HG03039 (cell line): ENCODE data around the gene GGA1.

ENCODE experiments used
- ATAC-seq: cut with Tn5 transposase; IDR thresholded peaks from one replicate; pipeline ENCODE4 v1.9.1; 2021; ENCODE audit warnings: mild to moderate bottlenecking, moderate library complexity; ENCODE audit not compliant: unreplicated experiment

GGA1 gene, protein sequence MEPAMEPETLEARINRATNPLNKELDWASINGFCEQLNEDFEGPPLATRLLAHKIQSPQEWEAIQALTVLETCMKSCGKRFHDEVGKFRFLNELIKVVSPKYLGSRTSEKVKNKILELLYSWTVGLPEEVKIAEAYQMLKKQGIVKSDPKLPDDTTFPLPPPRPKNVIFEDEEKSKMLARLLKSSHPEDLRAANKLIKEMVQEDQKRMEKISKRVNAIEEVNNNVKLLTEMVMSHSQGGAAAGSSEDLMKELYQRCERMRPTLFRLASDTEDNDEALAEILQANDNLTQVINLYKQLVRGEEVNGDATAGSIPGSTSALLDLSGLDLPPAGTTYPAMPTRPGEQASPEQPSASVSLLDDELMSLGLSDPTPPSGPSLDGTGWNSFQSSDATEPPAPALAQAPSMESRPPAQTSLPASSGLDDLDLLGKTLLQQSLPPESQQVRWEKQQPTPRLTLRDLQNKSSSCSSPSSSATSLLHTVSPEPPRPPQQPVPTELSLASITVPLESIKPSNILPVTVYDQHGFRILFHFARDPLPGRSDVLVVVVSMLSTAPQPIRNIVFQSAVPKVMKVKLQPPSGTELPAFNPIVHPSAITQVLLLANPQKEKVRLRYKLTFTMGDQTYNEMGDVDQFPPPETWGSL

DNA sequence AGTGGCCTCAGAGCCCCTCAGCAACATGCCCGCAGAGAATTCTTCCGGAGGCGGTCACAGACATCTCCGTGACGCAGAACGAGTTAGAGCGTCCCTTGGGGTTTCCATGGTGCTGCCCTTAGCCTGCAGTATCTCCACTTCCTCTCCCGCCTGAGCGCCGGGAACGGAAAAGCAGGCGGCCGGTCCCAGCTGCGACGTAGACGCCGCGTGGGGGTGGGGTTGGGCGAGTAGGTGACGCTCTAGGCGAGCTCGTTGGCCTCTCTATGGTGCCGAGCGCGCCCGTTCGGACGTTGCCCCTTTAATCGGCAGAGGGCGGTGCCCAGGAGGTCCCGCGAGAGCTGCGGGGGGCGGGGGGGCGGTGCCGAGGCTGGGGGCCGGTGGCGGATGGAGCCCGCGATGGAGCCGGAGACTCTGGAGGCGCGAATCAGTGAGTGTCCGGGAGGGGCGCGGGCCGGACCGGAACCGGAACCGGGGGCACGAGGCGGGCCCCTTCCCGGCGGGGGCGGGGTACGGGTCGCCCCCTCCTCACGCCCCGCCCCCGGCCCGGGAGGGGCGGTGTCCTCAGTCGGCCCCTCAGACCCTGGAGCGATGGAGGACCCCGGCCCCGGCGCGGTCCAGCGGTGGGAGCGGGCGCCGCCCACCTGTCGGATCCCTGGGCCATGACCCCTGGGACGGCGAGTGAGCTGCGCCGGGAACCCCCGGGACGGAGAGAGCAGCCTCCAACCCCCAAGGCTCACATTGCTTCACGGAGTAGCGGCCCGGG lies at the start of gene GGA1:
TSS of gene GGA1 (plus strand) at position 358 of the 763 bp plus-strand sequence. CDS start at position 385, 27 bp downstream.
- peak; percentile 80 for ATAC-seq

DNA sequence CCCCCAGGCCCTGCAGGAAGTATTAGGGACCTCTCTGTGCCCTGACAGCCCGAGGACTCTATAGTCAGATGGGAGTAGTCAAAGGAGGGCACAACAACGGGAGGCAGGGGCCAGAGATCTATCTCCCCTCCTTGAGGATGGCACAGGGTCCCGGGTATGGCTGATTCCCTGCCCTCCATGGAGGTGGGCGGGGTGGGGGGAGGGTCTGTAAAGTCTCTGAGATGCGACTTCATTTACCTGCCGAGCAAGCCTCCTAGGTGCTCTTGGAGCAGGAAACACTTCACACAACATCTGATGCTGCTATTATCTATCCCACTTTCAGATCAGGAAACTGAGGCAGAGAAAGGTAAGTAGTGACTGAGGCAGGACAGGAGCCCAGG lies 49.1 kb upstream of the GGA1 start:
- no peak for ATAC-seq

- ATAC-seq = no peak
These were observed 48.6 kb upstream of the GGA1 start, which contains the start of gene CDC42EP1 for GRCh38 chr22:37559901-37560607. CDC42EP1 (plus strand) TSS chr22:37560480; CDS start chr22:37566350, 5,870 bp downstream.

DNA sequence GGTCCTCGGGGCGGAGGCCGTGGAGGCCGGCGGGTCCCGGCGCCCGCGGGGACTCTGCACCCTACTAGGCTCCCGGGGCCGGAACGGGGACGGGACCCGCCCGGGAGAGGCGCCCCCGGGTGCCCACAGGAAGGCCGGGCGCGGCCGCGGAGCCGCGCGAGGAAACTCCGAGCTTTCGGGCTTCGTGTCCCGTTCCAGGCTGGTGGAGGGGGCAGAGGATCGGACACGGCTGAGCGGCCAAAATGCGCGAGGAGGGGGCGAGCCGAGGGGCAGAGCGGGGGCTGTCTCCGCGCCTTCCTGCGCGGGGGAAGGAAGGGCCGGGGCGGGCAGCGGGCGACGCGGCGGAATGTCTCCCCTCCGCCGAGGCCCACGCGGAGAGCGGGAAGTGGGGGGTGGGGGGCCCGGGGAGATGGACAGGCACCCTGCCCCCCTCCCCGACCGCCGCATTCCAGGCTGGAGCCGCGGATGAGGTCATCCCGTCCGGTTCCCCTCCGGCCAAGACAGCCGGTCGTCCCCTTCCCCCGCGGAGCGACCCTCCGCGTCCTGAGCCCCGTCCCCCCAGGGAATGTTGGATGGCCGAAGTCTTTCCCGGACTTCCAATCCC lies 47.9 kb upstream of the GGA1 start:
- no peak for ATAC-seq

DNA sequence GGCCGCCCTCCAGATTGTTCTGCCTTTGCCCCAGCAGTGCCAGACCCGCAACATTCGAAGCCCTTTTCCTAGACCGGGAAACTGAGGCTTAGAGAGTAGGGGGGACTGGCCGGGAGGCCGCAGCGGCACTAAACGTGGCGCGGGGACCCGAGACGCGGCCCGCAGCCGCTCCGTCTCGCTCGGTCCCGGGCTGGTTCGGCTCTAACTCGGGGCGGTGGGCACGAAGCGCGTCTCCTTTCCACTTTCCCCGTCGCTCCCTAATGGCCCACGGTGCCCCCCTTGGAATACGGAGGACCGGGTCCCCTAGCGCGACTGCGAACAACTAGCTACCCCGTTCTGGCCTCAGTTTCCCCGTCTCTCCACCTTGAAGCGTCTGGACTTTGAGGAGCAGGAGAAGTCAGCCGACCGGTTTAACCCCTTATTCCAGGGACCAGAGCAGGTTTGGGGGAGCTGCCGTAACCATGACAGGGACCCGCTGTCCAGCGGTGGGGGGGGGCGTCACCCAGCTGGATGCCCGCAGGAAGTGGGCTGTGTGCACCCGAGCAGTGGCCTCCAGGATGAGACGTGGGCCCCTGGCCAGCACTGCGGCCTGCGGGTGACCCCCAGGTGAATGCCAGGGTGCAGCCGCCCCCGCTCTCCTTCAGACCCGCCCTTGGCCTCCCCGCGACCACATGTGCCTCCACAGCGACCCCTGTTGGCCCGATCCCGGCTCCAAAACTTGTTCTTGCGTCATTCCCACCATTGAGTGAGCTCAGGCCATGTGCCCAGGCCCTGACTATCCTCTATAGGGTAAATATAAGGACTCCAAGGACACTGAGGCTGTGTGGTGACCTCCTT lies 47.2 kb upstream of the GGA1 start:
- ATAC-seq = no peak

DNA sequence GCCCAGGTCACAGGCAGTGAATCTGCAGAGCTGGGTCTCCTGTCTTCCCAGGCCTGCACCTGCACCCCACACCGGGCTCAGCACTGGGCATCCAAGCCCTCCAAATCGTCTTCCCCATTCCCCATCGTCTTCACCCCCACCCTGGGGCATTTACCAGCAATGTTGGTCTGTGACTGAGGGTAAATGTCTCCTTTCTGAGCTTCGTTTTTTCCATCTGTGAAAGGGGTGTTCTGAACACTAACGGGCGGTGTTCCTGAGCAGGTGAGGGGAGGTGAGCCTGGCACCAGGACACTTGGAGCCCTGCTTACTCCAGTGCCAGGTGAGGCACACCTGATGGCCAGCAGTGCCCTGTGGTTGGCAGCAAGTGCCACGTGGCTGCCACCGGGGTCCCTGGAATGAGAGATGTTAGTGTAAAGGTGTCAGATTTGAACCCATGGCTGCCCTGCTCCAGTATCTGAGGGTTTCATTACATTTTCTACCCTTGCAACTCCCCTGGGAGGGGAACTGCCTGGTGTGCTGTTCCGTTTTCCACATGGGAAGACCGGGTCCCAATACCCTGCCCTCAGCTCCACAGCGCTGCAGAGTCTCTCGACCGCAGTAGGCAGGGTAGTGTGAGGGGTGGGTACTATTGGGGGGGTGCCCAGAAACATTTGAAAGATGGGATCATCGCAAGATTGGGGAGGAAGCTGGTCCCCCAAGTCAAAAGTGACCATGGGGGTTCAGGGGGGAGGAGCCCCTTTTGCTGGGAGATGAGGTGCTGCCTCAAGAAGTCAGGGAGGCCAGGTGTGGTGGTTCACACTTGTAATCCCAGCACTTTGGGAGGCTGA lies 46.4 kb upstream of the GGA1 start:
- no peak for ATAC-seq

DNA sequence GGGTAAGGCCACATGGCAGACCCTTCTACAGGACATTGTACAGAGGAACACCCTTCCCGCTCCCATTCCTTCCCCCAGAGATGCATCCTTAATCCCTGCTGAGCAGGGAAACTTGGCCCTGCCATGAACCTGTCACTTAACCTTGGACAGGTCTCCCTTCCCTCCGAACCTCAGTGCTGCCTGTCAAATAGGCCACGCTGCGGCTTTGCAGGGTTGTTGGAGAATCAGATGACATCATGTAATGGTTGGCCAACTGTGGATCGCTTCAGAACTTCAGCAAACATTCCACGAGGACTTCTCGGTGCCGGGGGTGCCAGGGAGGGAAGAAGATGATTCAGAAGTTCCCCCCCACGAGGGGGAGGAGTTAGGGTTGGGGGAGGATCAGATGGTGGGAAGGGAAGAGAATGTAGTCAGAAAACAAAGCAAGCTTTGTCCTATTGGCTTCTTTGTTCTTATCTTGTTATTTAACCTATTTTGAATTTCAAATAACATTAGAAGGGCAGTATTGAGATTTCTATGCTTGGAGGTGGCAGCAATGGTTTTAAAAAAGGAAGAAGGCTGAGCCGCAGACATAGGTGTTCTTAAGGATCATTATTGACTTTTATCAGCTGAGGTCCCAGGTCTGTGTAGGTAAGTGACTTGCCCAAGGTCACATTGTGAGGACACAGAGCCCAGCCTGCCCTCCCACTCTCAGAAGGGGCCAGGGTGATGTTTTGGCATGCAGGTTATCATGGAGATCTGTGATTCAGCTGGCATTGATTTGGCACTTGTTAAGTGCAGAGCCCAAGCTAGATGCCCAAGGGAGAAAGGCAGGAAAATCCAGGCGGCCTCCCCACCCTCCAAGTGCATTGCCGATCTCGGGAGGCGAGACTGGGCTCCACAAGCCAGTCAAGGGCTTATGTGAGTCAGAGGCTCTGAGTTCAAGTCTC lies 45.2 kb upstream of the GGA1 start:
- ATAC-seq = no peak

- no peak for ATAC-seq
These were observed 44.4 kb upstream of the GGA1 start for GRCh38 chr22:37564111-37564711.

DNA sequence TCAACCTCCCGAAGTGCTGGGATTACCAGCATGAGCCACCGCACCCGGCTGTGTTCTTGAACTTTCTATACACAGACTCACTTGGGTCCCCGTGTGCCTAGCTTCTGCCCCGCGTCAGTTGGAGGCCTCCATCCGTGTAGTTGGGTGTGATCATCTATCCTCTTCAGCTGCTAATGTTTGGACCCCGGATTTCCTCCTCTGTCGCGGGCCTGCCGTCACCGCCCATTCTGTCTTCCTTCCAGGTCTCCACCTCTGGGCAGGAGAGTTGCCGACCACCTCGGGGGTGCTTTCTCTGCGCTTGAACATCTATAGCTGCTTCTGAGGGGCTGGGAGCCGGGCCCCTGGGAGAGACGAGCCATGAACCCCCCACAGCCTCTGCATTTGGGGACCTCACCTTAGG lies 42.8 kb upstream of the GGA1 start:
- ATAC-seq = no peak

DNA sequence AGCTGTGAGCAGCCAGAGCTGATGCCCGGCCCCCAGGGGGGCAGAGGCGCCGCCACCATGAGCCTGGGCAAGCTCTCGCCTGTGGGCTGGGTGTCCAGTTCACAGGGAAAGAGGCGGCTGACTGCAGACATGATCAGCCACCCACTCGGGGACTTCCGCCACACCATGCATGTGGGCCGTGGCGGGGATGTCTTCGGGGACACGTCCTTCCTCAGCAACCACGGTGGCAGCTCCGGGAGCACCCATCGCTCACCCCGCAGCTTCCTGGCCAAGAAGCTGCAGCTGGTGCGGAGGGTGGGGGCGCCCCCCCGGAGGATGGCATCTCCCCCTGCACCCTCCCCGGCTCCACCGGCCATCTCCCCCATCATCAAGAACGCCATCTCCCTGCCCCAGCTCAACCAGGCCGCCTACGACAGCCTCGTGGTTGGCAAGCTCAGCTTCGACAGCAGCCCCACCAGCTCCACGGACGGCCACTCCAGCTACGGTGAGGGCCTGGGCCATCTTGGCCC lies 42.3 kb upstream of the GGA1 start:
- no peak for ATAC-seq

DNA sequence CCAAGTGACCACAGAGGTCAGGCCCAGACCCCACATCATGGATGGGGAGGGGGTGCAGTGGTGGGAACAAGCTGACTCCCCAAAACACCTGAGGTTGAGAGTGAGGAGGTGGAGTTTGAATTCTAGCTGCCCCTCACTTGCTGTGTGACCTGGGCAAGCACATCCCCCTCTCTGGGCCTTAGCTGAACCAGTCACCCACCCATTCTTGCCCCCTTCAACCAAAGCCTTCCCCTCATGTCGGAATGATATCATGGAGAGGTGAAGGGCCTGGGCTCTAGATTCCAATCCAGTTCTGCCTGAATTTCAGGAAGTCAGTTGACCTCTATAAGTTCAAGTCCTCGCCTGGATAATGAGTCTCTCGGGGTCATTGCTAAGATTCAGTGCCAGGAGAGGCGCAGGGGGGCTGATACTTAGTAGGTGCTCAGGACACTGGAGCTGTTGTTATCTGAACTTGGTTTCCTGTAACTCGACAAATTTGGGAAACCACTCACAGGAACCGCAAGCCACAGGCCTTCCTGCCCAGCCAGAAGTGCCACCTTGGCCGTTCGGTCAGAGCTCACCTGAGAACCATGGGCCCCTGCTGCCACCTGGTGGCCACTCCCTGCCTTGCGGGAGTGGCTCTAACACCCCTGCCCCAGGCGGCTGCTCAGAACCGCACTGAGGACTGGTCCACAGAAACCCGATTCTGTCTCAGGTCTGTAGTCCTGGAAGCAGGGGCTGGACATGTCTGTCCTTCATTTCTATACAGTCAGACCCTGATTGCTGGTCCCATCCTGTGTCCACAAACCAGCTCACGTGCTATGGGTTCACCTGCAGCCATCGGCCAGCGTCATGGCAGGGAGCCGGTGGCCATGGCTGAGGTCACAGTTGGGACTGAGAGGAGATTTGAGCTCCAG lies 41.5 kb upstream of the GGA1 start:
- no peak for ATAC-seq

DNA sequence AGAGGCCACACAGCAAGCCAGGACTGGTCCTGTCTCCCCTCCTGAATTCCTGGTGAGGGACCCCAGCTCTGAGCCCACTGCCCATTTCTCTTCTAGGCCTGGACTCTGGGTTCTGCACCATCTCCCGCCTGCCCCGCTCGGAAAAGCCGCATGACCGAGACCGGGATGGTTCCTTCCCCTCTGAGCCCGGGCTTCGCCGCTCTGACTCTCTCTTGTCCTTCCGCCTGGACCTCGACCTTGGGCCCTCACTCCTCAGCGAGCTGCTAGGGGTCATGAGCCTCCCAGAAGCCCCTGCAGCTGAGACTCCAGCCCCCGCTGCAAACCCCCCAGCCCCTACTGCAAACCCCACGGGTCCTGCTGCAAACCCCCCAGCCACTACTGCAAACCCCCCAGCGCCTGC lies 40.6 kb upstream of the GGA1 start:
- ATAC-seq = no peak

GRCh38 chr22:37568448-37569008 lies 40.1 kb upstream of the GGA1 start:
- ATAC-seq = no peak

GRCh38 chr22:37569009-37569920 lies 39.4 kb upstream of the GGA1 start:
- no peak for ATAC-seq
